Thyroid gland (tissue), 4 donors: ENCODE results near the gene ZFP92.

Experiments used
- POLR2A ChIP-seq, 2 donors: fragments of 450-650 bp; IDR thresholded peaks; one replicate each; pipeline ENCODE4 v1.6.1; 2017; ENCODE audit warnings: antibody characterized with exemption in 2 of 2, mild to moderate bottlenecking in 2 of 2, moderate library complexity in 1 of 2
- TF ChIP-seq, protein P1 (sequence below), 6 experiments: fragments of 200-600 bp in 3 of 6; fragments of 450-650 bp in 3 of 6; sonication (generic) in 3 of 6; IDR thresholded peaks; one replicate each; pipeline ENCODE4 v1.5.1; 2016 to 2019; ENCODE audit warnings: antibody characterized with exemption in 6 of 6, mild to moderate bottlenecking in 2 of 6, inconsistent platforms in 1 of 6, moderate library complexity in 1 of 6

DNA sequence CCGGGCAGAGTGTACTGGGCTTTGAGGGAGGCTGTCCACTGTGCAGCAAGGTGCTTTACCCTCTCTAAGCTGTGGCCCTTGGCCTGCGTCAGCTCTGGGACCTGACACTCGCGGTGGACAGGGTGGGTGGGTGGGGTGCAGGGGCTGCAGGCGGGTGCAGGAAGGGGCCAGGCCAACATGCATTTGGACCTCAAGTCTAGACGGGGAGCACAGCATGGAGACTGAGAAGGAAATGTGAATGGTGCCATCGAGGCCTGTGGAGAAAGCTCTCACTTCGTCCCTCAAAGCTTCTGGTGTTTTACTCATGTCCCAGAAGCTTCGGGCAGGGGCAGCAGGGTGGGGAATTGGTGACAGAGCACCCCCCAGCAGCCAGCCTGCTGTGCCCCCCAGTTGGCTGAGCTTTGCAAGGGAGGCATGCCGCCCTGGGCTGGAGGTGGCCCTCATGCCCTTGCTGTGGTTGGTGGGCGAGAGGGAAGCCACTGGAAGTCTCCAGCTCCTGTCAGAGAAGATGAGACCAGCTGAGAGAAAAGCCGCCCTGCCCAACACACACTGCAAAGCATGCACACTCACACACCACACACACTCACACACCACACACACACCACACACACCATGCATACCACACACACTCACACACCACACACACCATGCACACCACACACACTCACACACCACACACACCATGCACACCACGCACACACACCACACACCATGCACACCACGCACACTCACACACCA, 22.4 kb upstream of the ZFP92 start:
- TF ChIP-seq POLR2A (IDR thresholded peaks at IDR 0.05): no peak
- TF ChIP-seq, protein P1, sequence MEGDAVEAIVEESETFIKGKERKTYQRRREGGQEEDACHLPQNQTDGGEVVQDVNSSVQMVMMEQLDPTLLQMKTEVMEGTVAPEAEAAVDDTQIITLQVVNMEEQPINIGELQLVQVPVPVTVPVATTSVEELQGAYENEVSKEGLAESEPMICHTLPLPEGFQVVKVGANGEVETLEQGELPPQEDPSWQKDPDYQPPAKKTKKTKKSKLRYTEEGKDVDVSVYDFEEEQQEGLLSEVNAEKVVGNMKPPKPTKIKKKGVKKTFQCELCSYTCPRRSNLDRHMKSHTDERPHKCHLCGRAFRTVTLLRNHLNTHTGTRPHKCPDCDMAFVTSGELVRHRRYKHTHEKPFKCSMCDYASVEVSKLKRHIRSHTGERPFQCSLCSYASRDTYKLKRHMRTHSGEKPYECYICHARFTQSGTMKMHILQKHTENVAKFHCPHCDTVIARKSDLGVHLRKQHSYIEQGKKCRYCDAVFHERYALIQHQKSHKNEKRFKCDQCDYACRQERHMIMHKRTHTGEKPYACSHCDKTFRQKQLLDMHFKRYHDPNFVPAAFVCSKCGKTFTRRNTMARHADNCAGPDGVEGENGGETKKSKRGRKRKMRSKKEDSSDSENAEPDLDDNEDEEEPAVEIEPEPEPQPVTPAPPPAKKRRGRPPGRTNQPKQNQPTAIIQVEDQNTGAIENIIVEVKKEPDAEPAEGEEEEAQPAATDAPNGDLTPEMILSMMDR (IDR thresholded peaks at IDR 0.05): no peak
